GM12878 (cell line): Measurements from ENCODE around the gene INHBB. TPM values are rescaled to one million over a fixed set of nuclear protein-coding genes. Genes with fewer than 3 reads are reported as not detected.
A peak's percentile ranks its signal among the peaks of the same experiment; 100 is the strongest.
"Not testable (repeated sequence)": the region's sequence is repeated elsewhere in the genome, so short reads cannot be mapped to it uniquely, and the experiment has no call there.

Experiments
- ATAC-seq: fragments of 200-7000 bp; cut with Tn5 transposase; 3 replicates; pipeline ENCODE4 v1.9.1; 2020; ENCODE audit warnings: mild to moderate bottlenecking, moderate library complexity
- BruUV-seq: library from RNA; stranded (reverse); fragments of 400-500 nt; replicated peaks from 2 replicates; lab custom pipeline; 2021; lab: Mats Ljungman, UMichigan
- CTCF ChIA-PET: fragments of 300-600 bp; sonication (Branson Sonifier 250); formaldehyde crosslinking; extraction: SDS; loops from one replicate; lab custom pipeline; 2021; ENCODE audit warnings: inconsistent platforms; lab: Yijun Ruan, JAX
- POLR2A ChIA-PET: fragments of 350-600 bp; formaldehyde crosslinking; extraction: SDS; loops from one replicate; lab custom pipeline; 2021; ENCODE audit warnings: inconsistent platforms; lab: Charles Lee
- RAD21 ChIA-PET: fragments of 300-600 bp; sonication (Branson Sonifier 250); formaldehyde crosslinking; loops from one replicate; lab custom pipeline; 2023; ENCODE audit warnings: antibody characterized with exemption; ENCODE audit not compliant: unreplicated experiment; lab: Charles Lee
- SMC1A ChIA-PET: fragments of 300-600 bp; sonication (Branson Sonifier 250); formaldehyde crosslinking; loops from one replicate; lab custom pipeline; 2023; ENCODE audit not compliant: unreplicated experiment, uncharacterized antibody; lab: Charles Lee
- DNase-seq: peaks from one replicate; pipeline ENCODE4 v3.0.0-alpha.2; 2011; ENCODE audit warnings: low read depth, low spot score
- FAIRE-seq: peaks from 3 replicates; lab custom pipeline; 2011; peaks lifted over from hg19 to GRCh38; lab: Jason Lieb, UNC
- H2AFZ ChIP-seq: 2 replicates; pipeline ENCODE4 v1.6.0; 2011; ENCODE audit warnings: low read depth, low read length, control low read depth; ENCODE audit not compliant: control insufficient read depth
- H3K27ac ChIP-seq: 2 replicates; pipeline ENCODE4 v1.5.1; 2011; ENCODE audit warnings: control low read depth; ENCODE audit not compliant: control insufficient read depth, insufficient read depth
- H3K27me3 ChIP-seq, 2 experiments: replicated peaks in 1 of 2; 2 replicates each; pipeline versions ENCODE4 v1.6.0 to v1.6.1; 2011; ENCODE audit warnings: low read length in 1 of 2; ENCODE audit not compliant: control insufficient read depth in 2 of 2, insufficient read depth in 2 of 2
- H3K36me3 ChIP-seq, 2 experiments: 2 replicates each; pipeline ENCODE4 v1.5.1; 2011; ENCODE audit warnings: low read length in 1 of 2; ENCODE audit not compliant: control insufficient read depth in 2 of 2, insufficient read depth in 2 of 2
- H3K4me1 ChIP-seq: 2 replicates; pipeline ENCODE4 v1.6.1; 2011; ENCODE audit warnings: mild to moderate bottlenecking, low read length, moderate library complexity, mixed read lengths; ENCODE audit not compliant: control insufficient read depth, insufficient read depth
- H3K4me2 ChIP-seq: 2 replicates; pipeline ENCODE4 v1.6.0; 2011; ENCODE audit warnings: control low read depth; ENCODE audit not compliant: control insufficient read depth, insufficient read depth
- H3K4me3 ChIP-seq: fragments of 200-600 bp; sonication (generic); 2 replicates; pipeline ENCODE4 v1.5.1; 2016
- H3K79me2 ChIP-seq: 2 replicates; pipeline ENCODE4 v1.6.0; 2011; ENCODE audit warnings: low read length; ENCODE audit not compliant: control insufficient read depth, insufficient read depth
- H3K9ac ChIP-seq: 2 replicates; pipeline ENCODE4 v1.8.0; 2011; ENCODE audit warnings: low read length, control low read depth, mixed read lengths; ENCODE audit not compliant: control insufficient read depth, insufficient read depth
- H3K9me3 ChIP-seq: replicated peaks from 3 replicates; pipeline ENCODE4 v1.5.1; 2011; ENCODE audit warnings: mild to moderate bottlenecking, low read length; ENCODE audit not compliant: control insufficient read depth, insufficient read depth
- H4K20me1 ChIP-seq: 2 replicates; pipeline ENCODE4 v1.6.0; 2011; ENCODE audit not compliant: control insufficient read depth, insufficient read depth
- BRCA1 ChIP-seq: IDR thresholded peaks from 2 replicates; pipeline ENCODE4 v1.6.1; 2011; ENCODE audit warnings: low read depth, low read length, improper control_type of control experiment
- DPF2 ChIP-seq: fragments of 450-650 bp; IDR thresholded peaks from 2 replicates; pipeline ENCODE4 v1.6.1; 2017; ENCODE audit warnings: mild to moderate bottlenecking
- GABPA ChIP-seq: IDR thresholded peaks from 2 replicates; pipeline ENCODE4 v1.6.1; 2014; ENCODE audit warnings: antibody characterized with exemption, low read depth, mild to moderate bottlenecking, inconsistent platforms
- HDGF ChIP-seq: fragments of 450-650 bp; IDR thresholded peaks from 2 replicates; pipeline ENCODE4 v1.6.1; 2016; ENCODE audit warnings: antibody characterized with exemption
- IKZF2 ChIP-seq, 2 experiments: fragments of 450-650 bp; IDR thresholded peaks; 2 replicates each; pipeline ENCODE4 v1.6.1; 2017; ENCODE audit warnings: mild to moderate bottlenecking in 2 of 2, moderate library complexity in 2 of 2
- POU2F2 ChIP-seq: IDR thresholded peaks from 3 replicates; pipeline ENCODE4 v1.6.1; 2011; ENCODE audit warnings: low read depth, mild to moderate bottlenecking, low read length, borderline replicate concordance
- RBBP5 ChIP-seq: fragments of 200-600 bp; sonication (generic); conservative IDR thresholded peaks from 2 replicates; pipeline ENCODE4 v1.6.1; 2016
- TAF1 ChIP-seq: IDR thresholded peaks from 2 replicates; pipeline ENCODE4 v1.6.1; 2011; ENCODE audit warnings: mild to moderate bottlenecking, low read depth, low read length, borderline replicate concordance
- ZNF217 ChIP-seq: fragments of 450-650 bp; IDR thresholded peaks from 2 replicates; pipeline ENCODE4 v1.6.1; 2017; ENCODE audit warnings: antibody characterized with exemption, mild to moderate bottlenecking
- WGBS: methylation state at CpG from one replicate; pipeline ENCODE4 v1.1.6; 2016; ENCODE audit warnings: low lambda C conversion rate; ENCODE audit not compliant: insufficient replicate concordance, insufficient coverage; ENCODE audit errors: missing lambda C conversion rate; 5-methylcytosine and 5-hydroxymethylcytosine counted together
- in situ Hi-C: fragments of 300-500 bp; cut with MboI; formaldehyde crosslinking; loops from 9 replicates; pipeline ENCODE4 v1.14.3; 2018; ENCODE audit warnings: mixed read lengths
- intact Hi-C: fragments of 100-400 bp; cut with micrococcal nuclease; formaldehyde crosslinking; loops from one replicate; pipeline ENCODE4 v1.14.2; 2022; ENCODE audit not compliant: unreplicated experiment
- polyA plus RNA-seq, 11 experiments: library from polyadenylated mRNA; depleted of rRNA in 4 of 11; unstranded in 6 of 11; stranded (reverse) in 5 of 11; fragments of >200 nt; fragmentation: Nextera tagmentation in 4 of 11; fragmentation: Illumina TruSeq in 1 of 11; extraction: Ambion mirVana in 4 of 11; extraction: Trizol in 1 of 11; gene quantifications; 1 replicate in 1 of 11; 2 replicates in 10 of 11; pipeline versions ENCODE4 v1.2.1 to v1.2.3, GENCODE V29; 2011 to 2016; ENCODE audit warnings: inconsistent platforms in 2 of 11, missing spikeins in 2 of 11, low read depth in 1 of 11
- total RNA-seq, 4 experiments: library from RNA; depleted of rRNA in 3 of 4; stranded (reverse); fragments of >200 nt in 3 of 4; fragmentation: Illumina TruSeq in 1 of 4; extraction: Trizol in 1 of 4; gene quantifications; 2 replicates each; pipeline versions ENCODE4 v1.2.1 to v1.2.3, GENCODE V29; 2013 to 2021
- TF ChIP-seq, protein P1 (sequence below), 3 experiments: IDR thresholded peaks in 2 of 3; conservative IDR thresholded peaks in 1 of 3; 2 replicates each; pipeline ENCODE4 v1.5.1; 2011; ENCODE audit warnings: low read depth in 3 of 3, low read length in 3 of 3, mild to moderate bottlenecking in 3 of 3, control low read depth in 2 of 3, moderate library complexity in 2 of 3, inconsistent platforms in 1 of 3, mixed read lengths in 1 of 3; ENCODE audit not compliant: control insufficient read depth in 2 of 3, insufficient read depth in 1 of 3; ENCODE audit errors: extremely low read depth in 1 of 3
- TF ChIP-seq, protein P2 (sequence below): fragments of 450-650 bp; IDR thresholded peaks from 2 replicates; pipeline ENCODE4 v1.6.1; 2017; ENCODE audit warnings: antibody characterized with exemption, mild to moderate bottlenecking, moderate library complexity

Gene INHBB
- total and polyA plus RNA-seq, 10 of the 15 experiments (the other 5 are each of a cell fraction or from before 2014, with no cell fraction given), result 0.05 TPM; not detected in 9

DNA sequence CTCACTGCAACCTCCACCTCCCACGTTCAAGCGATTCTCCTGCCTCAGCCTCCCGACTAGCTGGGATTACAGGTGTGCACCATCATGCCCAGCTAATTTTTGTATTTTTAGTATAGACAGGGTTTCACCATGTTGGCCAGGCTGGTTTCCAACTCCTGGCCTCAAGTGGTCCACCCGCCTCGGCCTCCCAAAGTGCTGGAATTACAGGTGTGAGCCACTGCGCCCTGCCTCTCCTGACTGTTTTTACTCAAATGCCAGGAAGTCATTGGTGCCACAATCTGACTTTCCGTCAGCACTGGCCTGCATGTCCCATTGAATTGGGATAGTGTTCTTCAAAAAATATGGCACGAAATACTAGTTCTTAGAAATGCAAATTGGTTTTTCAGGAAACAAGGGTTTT lies 35.1 kb upstream of the INHBB start:
- H3K9me3 ChIP-seq, H2AFZ ChIP-seq, H3K27me3 ChIP-seq, H3K4me3 ChIP-seq, H3K4me2 ChIP-seq, BruUV-seq, FAIRE-seq, H3K9ac ChIP-seq, H4K20me1 ChIP-seq, H3K79me2 ChIP-seq, ATAC-seq, DNase-seq, H3K36me3 ChIP-seq: not testable (repeated sequence)
- POLR2A ChIA-PET, result interaction anchor here (0.6 to 1.6 kb wide), 3 partner anchors 54 to 135 kb away, joined by 3 to 4 read pairs (median 3); partner anchors contain the start of gene TMEM185B
- 0 out of 2 replicates have a peak overlapping the region, but pooled peaks have one; percentile 5 for H3K27ac ChIP-seq
- CTCF ChIA-PET, result interaction anchor here (0.8 to 7.5 kb wide), 11 partner anchors 8 to 202 kb away, joined by 3 to 148 read pairs (median 33); partner anchors contain the start of genes RALB and TMEM185B
- WGBS, result 88% methylated on average over 8 of the region's 8 CpGs
- RAD21 ChIA-PET, result interaction anchor here (0.9 to 6.0 kb wide), 12 partner anchors 9 to 135 kb away, joined by 3 to 78 read pairs (median 6); partner anchors contain the start of genes RALB and TMEM185B
- in situ Hi-C loops (loop anchor here (10.0 kb wide), 1 partner anchor 196 kb away; no protein-coding TSS in a partner anchor), intact Hi-C loops (loop anchor here (1.0 to 10.0 kb wide), 5 partner anchors 24 to 556 kb away; partner anchors contain the start of genes PTPN4 and TMEM185B)
- SMC1A ChIA-PET, result interaction anchor here (1.0 to 7.4 kb wide), 10 partner anchors 18 to 557 kb away, joined by 3 to 106 read pairs (median 6); no protein-coding TSS in a partner anchor
- peaks cover 37% of the 10 kb centered on the region for H3K4me1 ChIP-seq

- WGBS, result 76% methylated on average over 5 of the region's 6 CpGs
- RAD21 ChIA-PET, result interaction anchor here (1.0 to 6.0 kb wide), 18 partner anchors 10 to 610 kb away, joined by 3 to 78 read pairs (median 8); partner anchors contain the start of genes RALB and TMEM185B
- DNase-seq, result no peak
- 0 out of 4 replicates have a peak, but pooled peaks cover 0 to 1% of the 10 kb centered on the region in 2 experiments for H3K27me3 ChIP-seq
- no peaks in the 10 kb centered on the region for H4K20me1 ChIP-seq
- H3K4me3 ChIP-seq, result no peak overlapping the region
- intact Hi-C loops, result loop anchor here (2.0 to 10.0 kb wide), 6 partner anchors 59 to 557 kb away; partner anchors contain the start of genes PTPN4 and RALB
- CTCF ChIA-PET, result interaction anchor here (0.6 to 7.5 kb wide), 35 partner anchors 12 to 594 kb away, joined by 3 to 148 read pairs (median 6); partner anchors contain the start of genes RALB and TMEM185B
- no peak for ATAC-seq
- no peak overlapping the region for H3K27ac ChIP-seq
- SMC1A ChIA-PET, result interaction anchor here (0.8 to 7.4 kb wide), 25 partner anchors 10 to 559 kb away, joined by 3 to 106 read pairs (median 4); partner anchors contain the start of gene RALB
- H3K9ac ChIP-seq, result no peak overlapping the region
- H3K4me1 ChIP-seq, result peaks cover 32% of the 10 kb centered on the region
- H3K79me2 ChIP-seq, result no peaks in the 10 kb centered on the region
- POLR2A ChIA-PET, result no interaction called here
- FAIRE-seq, result no peak
- no peak overlapping the region for H2AFZ ChIP-seq
- no TSS peak for BruUV-seq
- no peaks in the 10 kb centered on the region for H3K9me3 ChIP-seq
- H3K4me2 ChIP-seq, result no peak overlapping the region
- in situ Hi-C loops, result loop anchor here (10.0 kb wide), 1 partner anchor 197 kb away; no protein-coding TSS in a partner anchor
- no peaks in the 10 kb centered on the region for H3K36me3 ChIP-seq
- TF ChIP-seq HDGF, result no peak
- TF ChIP-seq POU2F2, result no peak
- TF ChIP-seq, protein P1, sequence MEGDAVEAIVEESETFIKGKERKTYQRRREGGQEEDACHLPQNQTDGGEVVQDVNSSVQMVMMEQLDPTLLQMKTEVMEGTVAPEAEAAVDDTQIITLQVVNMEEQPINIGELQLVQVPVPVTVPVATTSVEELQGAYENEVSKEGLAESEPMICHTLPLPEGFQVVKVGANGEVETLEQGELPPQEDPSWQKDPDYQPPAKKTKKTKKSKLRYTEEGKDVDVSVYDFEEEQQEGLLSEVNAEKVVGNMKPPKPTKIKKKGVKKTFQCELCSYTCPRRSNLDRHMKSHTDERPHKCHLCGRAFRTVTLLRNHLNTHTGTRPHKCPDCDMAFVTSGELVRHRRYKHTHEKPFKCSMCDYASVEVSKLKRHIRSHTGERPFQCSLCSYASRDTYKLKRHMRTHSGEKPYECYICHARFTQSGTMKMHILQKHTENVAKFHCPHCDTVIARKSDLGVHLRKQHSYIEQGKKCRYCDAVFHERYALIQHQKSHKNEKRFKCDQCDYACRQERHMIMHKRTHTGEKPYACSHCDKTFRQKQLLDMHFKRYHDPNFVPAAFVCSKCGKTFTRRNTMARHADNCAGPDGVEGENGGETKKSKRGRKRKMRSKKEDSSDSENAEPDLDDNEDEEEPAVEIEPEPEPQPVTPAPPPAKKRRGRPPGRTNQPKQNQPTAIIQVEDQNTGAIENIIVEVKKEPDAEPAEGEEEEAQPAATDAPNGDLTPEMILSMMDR (IDR thresholded peaks at IDR 0.05 in 2 of 3, conservative IDR thresholded peaks at IDR 0.05 in 1 of 3; ENCODE audit: control insufficient read depth in 2 of 3, extremely low read depth in 1 of 3, insufficient read depth in 1 of 3, low read depth in 3 of 3, low read length in 3 of 3), result no peak
- TF ChIP-seq DPF2, result no peak
- no peak for TF ChIP-seq TAF1
- TF ChIP-seq ZNF217, result no peak
- TF ChIP-seq, protein P2, sequence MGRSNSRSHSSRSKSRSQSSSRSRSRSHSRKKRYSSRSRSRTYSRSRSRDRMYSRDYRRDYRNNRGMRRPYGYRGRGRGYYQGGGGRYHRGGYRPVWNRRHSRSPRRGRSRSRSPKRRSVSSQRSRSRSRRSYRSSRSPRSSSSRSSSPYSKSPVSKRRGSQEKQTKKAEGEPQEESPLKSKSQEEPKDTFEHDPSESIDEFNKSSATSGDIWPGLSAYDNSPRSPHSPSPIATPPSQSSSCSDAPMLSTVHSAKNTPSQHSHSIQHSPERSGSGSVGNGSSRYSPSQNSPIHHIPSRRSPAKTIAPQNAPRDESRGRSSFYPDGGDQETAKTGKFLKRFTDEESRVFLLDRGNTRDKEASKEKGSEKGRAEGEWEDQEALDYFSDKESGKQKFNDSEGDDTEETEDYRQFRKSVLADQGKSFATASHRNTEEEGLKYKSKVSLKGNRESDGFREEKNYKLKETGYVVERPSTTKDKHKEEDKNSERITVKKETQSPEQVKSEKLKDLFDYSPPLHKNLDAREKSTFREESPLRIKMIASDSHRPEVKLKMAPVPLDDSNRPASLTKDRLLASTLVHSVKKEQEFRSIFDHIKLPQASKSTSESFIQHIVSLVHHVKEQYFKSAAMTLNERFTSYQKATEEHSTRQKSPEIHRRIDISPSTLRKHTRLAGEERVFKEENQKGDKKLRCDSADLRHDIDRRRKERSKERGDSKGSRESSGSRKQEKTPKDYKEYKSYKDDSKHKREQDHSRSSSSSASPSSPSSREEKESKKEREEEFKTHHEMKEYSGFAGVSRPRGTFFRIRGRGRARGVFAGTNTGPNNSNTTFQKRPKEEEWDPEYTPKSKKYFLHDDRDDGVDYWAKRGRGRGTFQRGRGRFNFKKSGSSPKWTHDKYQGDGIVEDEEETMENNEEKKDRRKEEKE, result no peak
- TF ChIP-seq GABPA, result no peak
- no peak for TF ChIP-seq IKZF2 (IDR thresholded peaks at IDR 0.05)
- no peak for TF ChIP-seq RBBP5
- TF ChIP-seq BRCA1, result no peak
Observed at GRCh38 chr2:120312076-120312475, 33.9 kb upstream of the INHBB start.
